Activated CD8-positive, alpha-beta T cell treated with anti-CD3 and anti-CD28 coated beads for 36 hours (primary cell): ENCODE data around the gene CREBBP. TPM values are rescaled to one million over a fixed set of nuclear protein-coding genes. Genes with fewer than 3 reads are reported as not detected.

Experiments
- ATAC-seq: fragments of 200-7000 bp; cut with Tn5 transposase; one replicate; pipeline ENCODE4 v1.10.0; 2021; ENCODE audit warnings: mild to moderate bottlenecking, moderate library complexity
- CTCF ChIA-PET: fragments of 350-600 bp; sonication (Branson Sonifier 250); formaldehyde crosslinking; loops from one replicate; lab custom pipeline; 2021; ENCODE audit warnings: antibody characterized with exemption; lab: Charles Lee
- POLR2A ChIA-PET: fragments of 350-600 bp; sonication (Branson Sonifier 250); formaldehyde crosslinking; loops from one replicate; lab custom pipeline; 2021; ENCODE audit warnings: antibody characterized with exemption; lab: Charles Lee
- DNase-seq: peaks from one replicate; pipeline ENCODE4 v3.0.0-alpha.2; 2020
- H3K27ac Mint-ChIP-seq: one replicate; pipeline ENCODE4 v1.8.0; 2021; ENCODE audit warnings: mild to moderate bottlenecking, mixed read lengths
- H3K27me3 Mint-ChIP-seq: one replicate; pipeline ENCODE4 v1.8.0; 2021; ENCODE audit warnings: mixed read lengths
- H3K36me3 Mint-ChIP-seq: one replicate; pipeline ENCODE4 v1.8.0; 2021; ENCODE audit warnings: low read depth, mixed read lengths
- H3K4me1 Mint-ChIP-seq: one replicate; pipeline ENCODE4 v1.8.0; 2021; ENCODE audit warnings: low read depth, mixed read lengths
- H3K4me3 Mint-ChIP-seq: one replicate; pipeline ENCODE4 v1.8.0; 2021; ENCODE audit warnings: mild to moderate bottlenecking, moderate library complexity, mixed read lengths
- H3K9me3 Mint-ChIP-seq: one replicate; pipeline ENCODE4 v1.8.0; 2021; ENCODE audit warnings: mixed read lengths
- CTCF ChIP-seq: fragments of 200-600 bp; IDR thresholded peaks from one replicate; pipeline ENCODE4 v1.8.0; 2022; ENCODE audit warnings: antibody characterized with exemption, mild to moderate bottlenecking
- intact Hi-C: fragments of 100-400 bp; cut with micrococcal nuclease; formaldehyde crosslinking; loops from one replicate; pipeline ENCODE4 v1.10.0; 2022
- total RNA-seq, 2 experiments: library from RNA; stranded (reverse); gene quantifications; one replicate each; pipeline ENCODE4 v1.2.3, GENCODE V29; 2021

The CREBBP gene
- total RNA-seq, 2 experiments from 2014 or later: 27.9 to 33.5 TPM

- CTCF ChIA-PET: no interaction called here
- H3K27ac Mint-ChIP-seq: peak overlapping the region; percentile 64
- intact Hi-C loops: no loop called here
Measured at GRCh38 chr16:3881499-3881990, 1.0 kb upstream of the CREBBP start.

GRCh38 chr16:3879887-3880564 is 487 bp downstream of the CREBBP start:
- ATAC-seq (peak; percentile 54), DNase-seq (peak; percentile 80)
- Mint-ChIP-seq H3K9me3 (no peaks in the 10 kb centered on the region), H3K36me3 (peaks cover 29% of the 10 kb centered on the region), H3K27ac (no peak overlapping the region), H3K4me3 (peak overlapping the region; percentile 84), H3K27me3 (peaks cover 2% of the 10 kb centered on the region), H3K4me1 (peaks cover 39% of the 10 kb centered on the region)
- ChIA-PET CTCF (interaction anchor here (1.0 to 3.0 kb wide), 3 partner anchors 13 to 190 kb away, joined by 3 to 18 read pairs (median 11); no protein-coding TSS in a partner anchor), POLR2A (interaction anchor here (0.7 to 2.5 kb wide), 8 partner anchors 9 to 373 kb away, joined by 3 to 7 read pairs (median 5); partner anchors contain the start of gene TRAP1)
- no peak for TF ChIP-seq CTCF
- intact Hi-C loops: loop anchor here (10.0 kb wide), 1 partner anchor 185 kb away; no protein-coding TSS in a partner anchor

More at GRCh38 chr16:3881499-3881990, 1.0 kb upstream of the CREBBP start:
- TF ChIP-seq CTCF: no peak
- H3K4me3 Mint-ChIP-seq: peak overlapping the region; percentile 74
- H3K4me1 Mint-ChIP-seq: peaks cover 28% of the 10 kb centered on the region
- ATAC-seq (no peak), DNase-seq (no peak)
- H3K36me3 Mint-ChIP-seq: peaks cover 24% of the 10 kb centered on the region
- peaks cover 2% of the 10 kb centered on the region for H3K27me3 Mint-ChIP-seq
- peaks cover 4% of the 10 kb centered on the region for H3K9me3 Mint-ChIP-seq
- POLR2A ChIA-PET: no interaction called here

- intact Hi-C loops: loop anchor here (10.0 kb wide), 1 partner anchor 185 kb away; no protein-coding TSS in a partner anchor
- POLR2A ChIA-PET: interaction anchor here (0.9 to 2.5 kb wide), 10 partner anchors 8 to 374 kb away, joined by 3 to 7 read pairs (median 5); partner anchors contain the start of gene TRAP1
- TF ChIP-seq CTCF: no peak
- no peaks in the 10 kb centered on the region for H3K9me3 Mint-ChIP-seq
- peak; percentile 28 for DNase-seq
- peak overlapping the region; percentile 84 for H3K4me3 Mint-ChIP-seq
- peak overlapping the region; percentile 88 for H3K27ac Mint-ChIP-seq
- peaks cover 29% of the 10 kb centered on the region for H3K36me3 Mint-ChIP-seq
- no peak for ATAC-seq
- peaks cover 45% of the 10 kb centered on the region for H3K4me1 Mint-ChIP-seq
- CTCF ChIA-PET: interaction anchor here (0.8 to 3.0 kb wide), 4 partner anchors 12 to 188 kb away, joined by 3 to 18 read pairs (median 8); no protein-coding TSS in a partner anchor
- peaks cover 2% of the 10 kb centered on the region for H3K27me3 Mint-ChIP-seq
Measured at GRCh38 chr16:3879258-3879886, 1.1 kb downstream of the CREBBP start.

GRCh38 chr16:3878610-3879009 is 1.9 kb downstream of the CREBBP start:
- peaks cover 29% of the 10 kb centered on the region for H3K36me3 Mint-ChIP-seq
- H3K4me3 Mint-ChIP-seq: peak overlapping the region; percentile 84
- H3K9me3 Mint-ChIP-seq: no peaks in the 10 kb centered on the region
- ChIA-PET POLR2A (interaction anchor here (0.6 to 2.5 kb wide), 10 partner anchors 7 to 375 kb away, joined by 3 to 7 read pairs (median 5); no protein-coding TSS in a partner anchor), CTCF (interaction anchor here (0.8 to 3.0 kb wide), 7 partner anchors 12 to 189 kb away, joined by 3 to 18 read pairs (median 4); no protein-coding TSS in a partner anchor)
- no peak for TF ChIP-seq CTCF
- DNase-seq: no peak
- H3K27me3 Mint-ChIP-seq: peaks cover 2% of the 10 kb centered on the region
- ATAC-seq: no peak
- intact Hi-C loops: loop anchor here (10.0 kb wide), 1 partner anchor 184 kb away; no protein-coding TSS in a partner anchor
- peaks cover 52% of the 10 kb centered on the region for H3K4me1 Mint-ChIP-seq
- H3K27ac Mint-ChIP-seq: peak overlapping the region; percentile 88
